ENCODE measurements around the gene NGEF.
"Not testable (repeated sequence)": the region's sequence is repeated elsewhere in the genome, so short reads cannot be mapped to it uniquely, and the experiment has no call there.

Gene NGEF

DNA sequence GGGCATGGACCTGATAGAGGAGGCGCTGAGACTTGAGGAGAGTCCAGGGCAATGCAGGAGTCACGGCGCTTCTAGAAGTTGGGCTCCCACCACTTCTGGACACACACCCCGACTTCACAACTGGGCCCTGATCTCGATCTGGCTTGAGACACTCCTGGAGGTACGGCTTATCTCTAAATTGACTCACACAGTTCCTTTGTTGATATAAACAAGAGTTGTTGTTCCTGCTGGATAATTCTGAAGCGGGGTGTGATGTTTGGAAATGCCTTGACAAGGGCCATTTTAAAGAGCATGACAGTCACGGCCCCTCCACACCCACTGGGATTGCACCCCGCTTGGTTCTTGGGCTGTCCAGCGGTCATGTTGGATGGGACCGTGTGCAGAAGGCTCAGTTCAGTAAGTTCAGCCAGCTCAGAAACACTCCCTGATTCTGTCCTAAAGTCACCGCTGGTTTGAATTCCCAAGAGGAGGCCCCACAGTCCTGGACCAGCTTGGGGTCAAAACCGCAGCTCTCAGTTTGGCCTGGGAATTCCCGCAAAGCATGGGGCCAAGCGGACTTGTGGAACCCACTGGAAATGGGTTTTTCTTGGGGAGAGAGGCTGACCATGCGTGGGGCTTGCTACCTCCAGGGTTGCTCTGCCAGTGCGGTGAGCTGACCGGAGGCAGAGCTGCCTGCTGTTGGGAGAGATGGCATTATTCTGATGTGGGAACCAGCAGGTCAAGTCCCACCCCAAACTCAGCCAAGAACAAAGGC, 10.1 kb upstream of the NGEF start:
- H3K9me3 ChIP-seq (ENCODE audit: control insufficient read depth in 5 of 5, low read length in 5 of 5), result peaks cover 0 to 2% (median 0%) of the 10 kb centered on the region in 5 donors
- peaks cover 0 to 5% (median 0%) of the 10 kb centered on the region in 5 donors for H3K27me3 ChIP-seq (ENCODE audit: control insufficient read depth in 5 of 5, insufficient read depth in 4 of 5, low read length in 5 of 5)
- no peak overlapping the region for H3K4me3 ChIP-seq (ENCODE audit: low read depth in 1 of 5, low read length in 5 of 5)
- H3K27ac ChIP-seq (ENCODE audit: low read depth, low read length), result no peak overlapping the region
- no peaks in the 10 kb centered on the region for H3K4me1 ChIP-seq (ENCODE audit: control insufficient read depth in 5 of 5, insufficient read depth in 5 of 5, low read length in 5 of 5)
- H3K9ac ChIP-seq (ENCODE audit: low read length in 5 of 5), result no peak overlapping the region
- H3K36me3 ChIP-seq (ENCODE audit: control insufficient read depth in 5 of 5, insufficient read depth in 5 of 5, low read length in 5 of 5), result no peaks in the 10 kb centered on the region

DNA sequence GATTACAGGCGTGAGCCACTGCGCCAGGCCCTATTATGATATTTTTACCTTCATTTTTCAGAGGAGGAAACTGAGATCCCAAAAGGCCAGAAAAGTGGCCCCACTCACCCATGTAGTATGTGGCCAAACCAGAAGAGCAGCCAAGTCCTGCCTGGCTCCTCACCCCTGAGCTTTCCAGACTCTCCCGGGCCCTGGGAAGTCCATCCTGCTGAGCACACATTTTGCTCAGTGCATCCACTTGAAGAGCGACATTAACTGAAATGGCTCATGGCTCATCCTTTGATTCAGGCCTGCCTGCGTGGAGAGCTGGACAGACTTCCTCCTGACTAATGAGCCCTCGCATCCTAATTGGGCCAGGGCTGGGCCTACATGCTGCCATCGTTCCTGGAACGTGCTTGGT, 9.5 kb upstream of the NGEF start:
- Histone ChIP-seq H3K4me1 (ENCODE audit: control insufficient read depth in 5 of 5, insufficient read depth in 5 of 5, low read length in 5 of 5) (no peaks in the 10 kb centered on the region), H3K4me3 (ENCODE audit: low read depth in 1 of 5, low read length in 5 of 5) (no peak overlapping the region), H3K36me3 (ENCODE audit: control insufficient read depth in 5 of 5, insufficient read depth in 5 of 5, low read length in 5 of 5) (no peaks in the 10 kb centered on the region), H3K27ac (ENCODE audit: low read depth, low read length) (no peak overlapping the region), H3K27me3 (ENCODE audit: control insufficient read depth in 5 of 5, insufficient read depth in 4 of 5, low read length in 5 of 5) (peaks cover 0 to 5% (median 0%) of the 10 kb centered on the region in 5 donors), H3K9ac (ENCODE audit: low read length in 5 of 5) (no peak overlapping the region), H3K9me3 (ENCODE audit: control insufficient read depth in 5 of 5, low read length in 5 of 5) (peaks cover 0 to 6% (median 0%) of the 10 kb centered on the region in 5 donors)

DNA sequence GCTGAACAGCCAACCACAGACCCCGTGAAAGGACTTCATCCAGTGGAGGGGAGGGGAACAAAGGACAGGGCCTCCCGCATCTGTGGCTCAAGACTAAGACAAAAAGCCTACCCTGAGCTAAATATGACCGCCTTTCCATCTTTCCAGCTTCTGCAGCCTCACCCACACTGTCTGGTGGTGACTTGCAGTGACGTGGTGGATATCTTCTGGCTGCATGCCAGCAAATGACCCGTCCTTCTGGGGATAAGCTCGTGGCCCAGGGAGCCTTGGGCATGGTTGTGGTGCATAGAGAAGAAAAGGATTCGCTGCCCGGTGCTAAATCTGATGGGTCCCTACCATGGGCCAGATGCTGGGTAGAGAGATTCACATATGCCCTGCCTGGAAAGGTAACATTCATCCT, 8.7 kb upstream of the NGEF start:
- no peak overlapping the region for H3K27ac ChIP-seq (ENCODE audit: low read depth, low read length)
- peaks cover 0 to 5% (median 0%) of the 10 kb centered on the region in 5 donors for H3K27me3 ChIP-seq (ENCODE audit: control insufficient read depth in 5 of 5, insufficient read depth in 4 of 5, low read length in 5 of 5)
- no peaks in the 10 kb centered on the region for H3K36me3 ChIP-seq (ENCODE audit: control insufficient read depth in 5 of 5, insufficient read depth in 5 of 5, low read length in 5 of 5)
- no peak overlapping the region for H3K9ac ChIP-seq (ENCODE audit: low read length in 5 of 5)
- H3K4me3 ChIP-seq (ENCODE audit: low read depth in 1 of 5, low read length in 5 of 5), result no peak overlapping the region
- peaks cover 0 to 6% (median 0%) of the 10 kb centered on the region in 5 donors for H3K9me3 ChIP-seq (ENCODE audit: control insufficient read depth in 5 of 5, low read length in 5 of 5)
- H3K4me1 ChIP-seq (ENCODE audit: control insufficient read depth in 5 of 5, insufficient read depth in 5 of 5, low read length in 5 of 5), result no peaks in the 10 kb centered on the region

DNA sequence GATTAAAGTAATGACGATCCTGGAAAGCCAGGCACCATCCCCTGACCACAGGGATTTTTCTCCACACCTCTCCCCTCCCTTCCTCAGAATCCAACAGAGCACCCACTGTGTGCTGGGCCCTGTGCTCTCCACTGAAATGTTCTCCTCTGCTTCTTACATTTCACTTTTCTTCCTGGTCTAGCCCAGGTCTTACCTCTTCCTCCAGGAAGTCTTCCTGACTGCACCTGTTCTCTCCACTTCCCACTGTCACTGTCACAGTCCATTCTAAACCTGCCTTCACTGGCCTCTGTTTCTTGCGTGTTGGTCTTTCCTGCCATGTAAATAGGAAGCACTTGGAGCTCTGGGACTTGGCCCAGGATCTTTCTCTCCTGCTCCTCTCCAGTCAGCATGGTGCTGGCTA, 7.4 kb upstream of the NGEF start:
- Histone ChIP-seq H3K4me1 (ENCODE audit: control insufficient read depth in 5 of 5, insufficient read depth in 5 of 5, low read length in 5 of 5) (no peaks in the 10 kb centered on the region), H3K4me3 (ENCODE audit: low read depth in 1 of 5, low read length in 5 of 5) (no peak overlapping the region), H3K9me3 (ENCODE audit: control insufficient read depth in 5 of 5, low read length in 5 of 5) (peaks cover 0 to 6% (median 0%) of the 10 kb centered on the region in 5 donors), H3K27ac (ENCODE audit: low read depth, low read length) (no peak overlapping the region), H3K9ac (ENCODE audit: low read length in 5 of 5) (no peak overlapping the region), H3K36me3 (ENCODE audit: control insufficient read depth in 5 of 5, insufficient read depth in 5 of 5, low read length in 5 of 5) (no peaks in the 10 kb centered on the region), H3K27me3 (ENCODE audit: control insufficient read depth in 5 of 5, insufficient read depth in 4 of 5, low read length in 5 of 5) (peaks cover 0 to 5% (median 0%) of the 10 kb centered on the region in 5 donors)

DNA sequence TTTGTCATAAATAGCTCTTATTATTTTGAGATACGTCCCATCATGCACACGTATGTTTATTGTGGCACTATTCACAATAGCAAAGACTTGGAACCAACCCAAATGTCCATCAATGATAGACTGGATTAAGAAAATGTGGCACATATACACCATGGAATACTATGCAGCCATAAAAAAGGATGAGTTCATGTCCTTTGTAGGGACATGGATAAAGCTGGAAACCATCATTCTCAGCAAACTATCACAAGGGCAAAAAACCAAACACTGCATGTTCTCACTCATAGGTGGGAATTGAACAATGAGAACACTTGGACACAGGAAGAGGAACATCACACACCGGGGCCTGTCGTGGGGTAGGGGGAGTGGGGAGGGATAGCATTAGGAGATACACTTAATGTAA, 6.6 kb upstream of the NGEF start:
- H3K36me3 ChIP-seq (ENCODE audit: control insufficient read depth in 5 of 5, insufficient read depth in 5 of 5, low read length in 5 of 5); H3K9me3 ChIP-seq (ENCODE audit: control insufficient read depth in 5 of 5, low read length in 5 of 5); H3K27me3 ChIP-seq (ENCODE audit: control insufficient read depth in 5 of 5, insufficient read depth in 4 of 5, low read length in 5 of 5); H3K9ac ChIP-seq (ENCODE audit: low read length in 5 of 5); H3K4me3 ChIP-seq (ENCODE audit: low read depth in 1 of 5, low read length in 5 of 5); H3K4me1 ChIP-seq (ENCODE audit: control insufficient read depth in 5 of 5, insufficient read depth in 5 of 5, low read length in 5 of 5); H3K27ac ChIP-seq (ENCODE audit: low read depth, low read length): not testable (repeated sequence)

DNA sequence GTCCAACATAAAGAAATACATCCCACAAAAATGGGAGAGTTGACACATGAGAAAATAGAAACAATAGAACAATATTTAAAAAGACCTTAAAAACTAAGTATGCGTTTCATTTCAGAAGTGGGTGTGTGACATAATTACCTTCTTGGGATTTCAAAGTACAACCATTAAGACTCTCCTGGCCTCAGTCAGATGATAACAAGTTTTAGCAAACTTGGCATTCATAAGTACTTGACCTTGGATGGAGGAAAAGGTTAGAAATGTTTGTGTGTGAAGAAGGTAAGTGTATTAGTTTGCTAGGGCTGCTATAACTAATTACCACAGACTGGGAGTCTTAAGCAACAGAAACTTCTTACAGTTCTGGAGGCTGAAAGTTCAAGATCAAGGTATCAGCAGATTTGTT, 4.9 kb upstream of the NGEF start:
- no peak overlapping the region for H3K4me3 ChIP-seq (ENCODE audit: low read depth in 1 of 5, low read length in 5 of 5)
- peaks cover 0 to 2% (median 0%) of the 10 kb centered on the region in 5 donors for H3K27me3 ChIP-seq (ENCODE audit: control insufficient read depth in 5 of 5, insufficient read depth in 4 of 5, low read length in 5 of 5)
- H3K9me3 ChIP-seq (ENCODE audit: control insufficient read depth in 5 of 5, low read length in 5 of 5), result peaks cover 0 to 6% (median 0%) of the 10 kb centered on the region in 5 donors
- H3K27ac ChIP-seq (ENCODE audit: low read depth, low read length), result no peak overlapping the region
- no peaks in the 10 kb centered on the region for H3K4me1 ChIP-seq (ENCODE audit: control insufficient read depth in 5 of 5, insufficient read depth in 5 of 5, low read length in 5 of 5)
- H3K36me3 ChIP-seq (ENCODE audit: control insufficient read depth in 5 of 5, insufficient read depth in 5 of 5, low read length in 5 of 5), result no peaks in the 10 kb centered on the region
- no peak overlapping the region for H3K9ac ChIP-seq (ENCODE audit: low read length in 5 of 5)

DNA sequence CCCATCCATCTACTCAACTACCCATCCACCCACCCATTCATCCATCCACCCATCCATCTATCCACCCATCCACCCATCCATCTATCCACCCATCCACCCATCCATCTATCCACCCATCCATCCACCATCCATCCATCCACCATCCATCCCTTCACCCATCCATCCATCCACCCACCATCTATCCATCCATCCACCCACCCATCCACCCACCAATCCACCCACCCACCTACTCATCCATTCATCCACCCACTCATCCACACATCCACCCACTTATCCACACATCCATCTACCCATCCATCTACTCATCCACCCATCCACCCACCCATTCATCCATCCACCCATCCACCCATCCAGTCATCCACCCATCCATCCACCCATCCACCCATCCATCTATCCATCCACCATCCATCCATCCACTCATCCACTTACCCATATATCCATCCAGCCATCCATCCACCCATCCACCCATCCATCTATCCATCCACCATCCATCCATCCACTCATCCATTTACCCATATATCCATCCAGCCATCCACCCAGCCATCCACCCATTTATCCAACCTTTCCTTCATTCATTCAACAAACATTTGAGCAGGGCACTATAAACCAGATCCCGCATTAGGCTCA, 2.1 kb upstream of the NGEF start:
- H3K9me3 ChIP-seq (ENCODE audit: control insufficient read depth in 5 of 5, low read length in 5 of 5), result peaks cover 0 to 6% (median 0%) of the 10 kb centered on the region in 5 donors
- H3K27ac ChIP-seq (ENCODE audit: low read depth, low read length), result no peak overlapping the region
- peaks cover 0 to 13% (median 3%) of the 10 kb centered on the region in 5 donors for H3K4me1 ChIP-seq (ENCODE audit: control insufficient read depth in 5 of 5, insufficient read depth in 5 of 5, low read length in 5 of 5)
- H3K27me3 ChIP-seq (ENCODE audit: control insufficient read depth in 5 of 5, insufficient read depth in 4 of 5, low read length in 5 of 5), result peaks cover 0 to 2% (median 0%) of the 10 kb centered on the region in 5 donors
- no peaks in the 10 kb centered on the region for H3K36me3 ChIP-seq (ENCODE audit: control insufficient read depth in 5 of 5, insufficient read depth in 5 of 5, low read length in 5 of 5)
- H3K9ac ChIP-seq (ENCODE audit: low read length in 5 of 5), result no peak overlapping the region
- H3K4me3 ChIP-seq (ENCODE audit: low read depth in 1 of 5, low read length in 5 of 5), result no peak overlapping the region

DNA sequence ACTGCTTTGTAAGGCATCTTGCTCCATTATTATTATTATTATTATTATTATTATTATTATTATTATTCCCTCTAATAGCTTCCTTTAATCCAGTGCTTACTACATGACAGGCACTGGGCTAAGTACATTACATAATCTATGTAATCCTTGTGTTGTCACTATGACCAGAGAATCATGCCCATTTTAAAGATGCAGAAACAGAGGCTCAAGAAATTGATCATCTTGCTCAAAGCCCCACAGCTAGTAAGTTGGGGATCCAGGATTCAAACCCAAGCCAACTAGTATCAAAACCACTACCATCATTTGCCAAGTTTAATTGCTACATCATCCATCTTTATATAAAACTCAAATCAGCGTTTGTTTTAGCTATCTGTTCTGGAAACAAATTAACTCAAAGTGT, 594 bp upstream of the NGEF start:
- no peak overlapping the region for H3K4me3 ChIP-seq (ENCODE audit: low read depth in 1 of 5, low read length in 5 of 5)
- peaks cover 0 to 2% (median 0%) of the 10 kb centered on the region in 5 donors for H3K27me3 ChIP-seq (ENCODE audit: control insufficient read depth in 5 of 5, insufficient read depth in 4 of 5, low read length in 5 of 5)
- H3K9ac ChIP-seq (ENCODE audit: low read length in 5 of 5), result no peak overlapping the region
- H3K4me1 ChIP-seq (ENCODE audit: control insufficient read depth in 5 of 5, insufficient read depth in 5 of 5, low read length in 5 of 5), result peaks cover 0 to 13% (median 3%) of the 10 kb centered on the region in 5 donors
- H3K27ac ChIP-seq (ENCODE audit: low read depth, low read length), result no peak overlapping the region
- peaks cover 0 to 6% (median 0%) of the 10 kb centered on the region in 5 donors for H3K9me3 ChIP-seq (ENCODE audit: control insufficient read depth in 5 of 5, low read length in 5 of 5)
- H3K36me3 ChIP-seq (ENCODE audit: control insufficient read depth in 5 of 5, insufficient read depth in 5 of 5, low read length in 5 of 5), result no peaks in the 10 kb centered on the region

DNA sequence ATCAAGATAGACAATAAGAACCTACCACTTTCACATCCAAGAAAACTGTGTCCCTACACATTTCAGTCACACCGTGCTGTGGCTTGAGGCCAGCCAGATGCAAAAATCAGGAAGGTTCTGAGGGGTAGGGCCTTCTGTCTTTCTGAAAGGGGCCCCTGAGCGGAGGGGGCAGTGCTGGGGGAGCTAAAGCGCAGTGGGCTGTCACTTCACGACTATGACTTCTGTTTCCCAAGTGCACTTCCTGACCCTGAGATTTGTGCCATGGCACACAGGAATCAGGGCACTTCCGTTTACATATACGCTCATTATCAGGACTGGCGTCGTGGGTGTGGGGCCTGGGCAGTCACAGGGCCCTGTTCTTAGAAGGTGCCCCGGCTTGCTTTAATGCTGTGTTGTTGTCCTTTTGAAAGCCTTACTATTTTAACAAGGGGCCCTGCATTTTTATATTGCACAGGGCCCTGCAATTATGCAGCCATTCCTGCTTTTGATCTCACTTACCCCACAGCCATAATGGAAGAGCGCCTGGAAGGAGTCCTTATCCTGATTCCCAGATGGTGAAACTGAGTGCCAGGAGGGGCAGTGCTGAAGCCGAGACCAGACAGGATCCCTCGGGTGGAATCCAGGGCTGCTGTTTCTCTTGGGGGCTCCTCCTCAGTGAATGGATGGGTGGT, 620 bp downstream of the NGEF start:
- H3K36me3 ChIP-seq (ENCODE audit: control insufficient read depth in 5 of 5, insufficient read depth in 5 of 5, low read length in 5 of 5), result no peaks in the 10 kb centered on the region
- no peak overlapping the region for H3K27ac ChIP-seq (ENCODE audit: low read depth, low read length)
- H3K9me3 ChIP-seq (ENCODE audit: control insufficient read depth in 5 of 5, low read length in 5 of 5), result no peaks in the 10 kb centered on the region
- no peak overlapping the region for H3K4me3 ChIP-seq (ENCODE audit: low read depth in 1 of 5, low read length in 5 of 5)
- no peak overlapping the region for H3K9ac ChIP-seq (ENCODE audit: low read length in 5 of 5)
- peaks cover 0 to 2% (median 0%) of the 10 kb centered on the region in 5 donors for H3K27me3 ChIP-seq (ENCODE audit: control insufficient read depth in 5 of 5, insufficient read depth in 4 of 5, low read length in 5 of 5)
- H3K4me1 ChIP-seq (ENCODE audit: control insufficient read depth in 5 of 5, insufficient read depth in 5 of 5, low read length in 5 of 5), result peaks cover 0 to 13% (median 3%) of the 10 kb centered on the region in 5 donors

DNA sequence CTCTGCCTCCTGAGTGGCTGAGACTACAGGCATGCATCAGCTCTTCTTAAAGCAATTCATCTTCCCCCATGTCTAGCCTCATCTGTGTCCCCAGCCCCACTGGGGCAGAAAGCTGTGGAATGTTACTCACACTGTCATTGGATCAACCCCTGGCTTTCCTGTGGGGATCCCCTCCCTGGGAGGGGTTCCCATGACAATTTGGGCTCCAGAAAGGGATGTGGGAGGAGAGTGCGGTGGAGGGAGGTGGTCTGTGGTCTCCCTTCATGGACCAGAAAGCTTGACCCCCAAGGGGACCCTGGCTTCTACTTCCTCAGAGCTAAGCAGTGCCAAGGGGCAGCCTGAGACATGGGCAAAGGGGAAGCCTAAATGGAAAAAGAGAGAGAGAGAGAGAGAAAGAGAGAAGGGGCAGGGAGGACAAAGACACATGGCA, 1.3 kb downstream of the NGEF start:
- peaks cover 0 to 13% (median 3%) of the 10 kb centered on the region in 5 donors for H3K4me1 ChIP-seq (ENCODE audit: control insufficient read depth in 5 of 5, insufficient read depth in 5 of 5, low read length in 5 of 5)
- no peak overlapping the region for H3K27ac ChIP-seq (ENCODE audit: low read depth, low read length)
- H3K4me3 ChIP-seq (ENCODE audit: low read depth in 1 of 5, low read length in 5 of 5), result no peak overlapping the region
- H3K36me3 ChIP-seq (ENCODE audit: control insufficient read depth in 5 of 5, insufficient read depth in 5 of 5, low read length in 5 of 5), result no peaks in the 10 kb centered on the region
- H3K27me3 ChIP-seq (ENCODE audit: control insufficient read depth in 5 of 5, insufficient read depth in 4 of 5, low read length in 5 of 5), result peaks cover 0 to 2% (median 0%) of the 10 kb centered on the region in 5 donors
- no peak overlapping the region for H3K9ac ChIP-seq (ENCODE audit: low read length in 5 of 5)
- H3K9me3 ChIP-seq (ENCODE audit: control insufficient read depth in 5 of 5, low read length in 5 of 5), result no peaks in the 10 kb centered on the region
